ENCODE measurements around the gene CCDC61. TPM values are rescaled to one million over a fixed set of nuclear protein-coding genes. Genes with fewer than 3 reads are reported as not detected.

The CCDC61 gene
- total RNA-seq, 4 donors from 2014 or later, result 2.3 to 4.9 (median 3.4) TPM

MicroRNAs encoded within 50 kb of the gene (microRNA counts, 767-probe panel; counts per million panel counts)
- microRNA hsa-miR-769-3p, result 356 to 448 counts per million in 2 donors
- microRNA hsa-miR-769-5p, result 356 to 448 counts per million in 2 donors

Small RNA genes lying within 50 kb of the gene (microRNA-seq; reads per million reads assigned to microRNA genes)
- 23.1 to 35.5 reads per million in 2 donors for gene MIR769 (ENCODE audit: borderline replicate concordance in 2 of 2)

Other genes starting within 250 kb of the CCDC61 start
- gene SIX5, start 226.2 kb upstream of the CCDC61 start, total RNA-seq, result 10 to 100 TPM in 2 of 4 donors, 1 to 10 TPM in 2; 8.2 to 12.2 (median 10.1) TPM
- gene DMPK, start 213.0 kb upstream of the CCDC61 start, total RNA-seq, result 100 to 1,000 TPM in 2 of 4 donors, 10 to 100 TPM in 2; 93.0 to 196 (median 116) TPM
- 100 to 1,000 TPM in 1 of 4 donors, 10 to 100 TPM in 3; 38.6 to 111 (median 56.4) TPM for gene DMWD, start 202.6 kb upstream of the CCDC61 start, total RNA-seq
- gene RSPH6A, start 180.2 kb upstream of the CCDC61 start, total RNA-seq, result not detected
- 10 to 100 TPM; 14.1 to 64.6 (median 34.9) TPM for gene SYMPK, start 132.3 kb upstream of the CCDC61 start, total RNA-seq
- not detected for gene FOXA3, start 131.1 kb upstream of the CCDC61 start, total RNA-seq
- gene IRF2BP1, start 109.3 kb upstream of the CCDC61 start, total RNA-seq, result 10 to 100 TPM; 17.1 to 40.6 (median 28.6) TPM
- 10 to 100 TPM in 1 of 4 donors, 1 to 10 TPM in 3; 5.9 to 12.4 (median 6.3) TPM for gene MYPOP, start 92.9 kb upstream of the CCDC61 start, total RNA-seq
- not detected for gene NANOS2, start 80.7 kb upstream of the CCDC61 start, total RNA-seq
- 1 to 10 TPM in 1 of 4 donors, under 1 TPM in 3; 0.44 to 1.1 (median 0.49) TPM for gene NOVA2, start 21.6 kb upstream of the CCDC61 start, total RNA-seq
- gene PGLYRP1, start 27.6 kb downstream of the CCDC61 start, total RNA-seq, result not detected
- not detected for gene IGFL4, start 45.5 kb downstream of the CCDC61 start, total RNA-seq
- gene IGFL3, start 129.2 kb downstream of the CCDC61 start, total RNA-seq, result not detected
- not detected for gene IGFL2, start 152.8 kb downstream of the CCDC61 start, total RNA-seq
- not detected for gene IGFL1, start 234.3 kb downstream of the CCDC61 start, total RNA-seq

Data from gastrocnemius medialis (tissue), 4 donors.